Liver (tissue), 3 donors: ENCODE measurements around the gene DMPK.

ENCODE experiments used
- CTCF ChIP-seq: fragments of 150-350 bp; IDR thresholded peaks from 2 replicates; pipeline ENCODE4 v1.5.1; 2017; ENCODE audit warnings: improper control_type of control experiment, low read depth, low read length; ENCODE audit not compliant: missing input control
- FOXA2 ChIP-seq: IDR thresholded peaks from 2 replicates; pipeline ENCODE4 v1.6.1; 2016; ENCODE audit warnings: antibody characterized with exemption
- GABPA ChIP-seq, 2 donors: IDR thresholded peaks in 1 of 2; conservative IDR thresholded peaks in 1 of 2; 2 replicates each; pipeline ENCODE4 v1.6.1; 2016; ENCODE audit warnings: antibody characterized with exemption in 2 of 2, mild to moderate bottlenecking in 1 of 2, moderate library complexity in 1 of 2
- HNF4A ChIP-seq, 2 donors: conservative IDR thresholded peaks; 2 replicates each; pipeline ENCODE4 v1.6.1; 2016; ENCODE audit warnings: antibody characterized with exemption in 2 of 2, mild to moderate bottlenecking in 2 of 2
- MAX ChIP-seq: IDR thresholded peaks from 2 replicates; pipeline ENCODE4 v1.6.1; 2016; ENCODE audit warnings: antibody characterized with exemption
- NR2F2 ChIP-seq: IDR thresholded peaks from 2 replicates; pipeline ENCODE4 v1.6.1; 2016; ENCODE audit warnings: antibody characterized with exemption
- REST ChIP-seq: IDR thresholded peaks from 2 replicates; pipeline ENCODE4 v1.6.1; 2016; ENCODE audit warnings: antibody characterized with exemption, mild to moderate bottlenecking
- RXRA ChIP-seq, 2 donors: IDR thresholded peaks; 2 replicates each; pipeline ENCODE4 v1.6.1; 2017 to 2018; ENCODE audit warnings: antibody characterized with exemption in 2 of 2, mild to moderate bottlenecking in 1 of 2
- SP1 ChIP-seq: IDR thresholded peaks from 2 replicates; pipeline ENCODE4 v1.6.1; 2018; ENCODE audit warnings: antibody characterized with exemption, mild to moderate bottlenecking
- TF ChIP-seq, protein P1 (sequence below): IDR thresholded peaks from 2 replicates; pipeline ENCODE4 v1.6.1; 2016; ENCODE audit warnings: antibody characterized with exemption
- donor health status: healthy.
- donor health status: healthy.

- TF ChIP-seq CTCF (no peak), RXRA (IDR thresholded peaks at IDR 0.05) (no peak), MAX (no peak), FOXA2 (no peak), REST (no peak), NR2F2 (no peak), HNF4A (conservative IDR thresholded peaks at IDR 0.05) (no peak), GABPA (IDR thresholded peaks at IDR 0.05 in 1 of 2, conservative IDR thresholded peaks at IDR 0.05 in 1 of 2) (no peak), SP1 (no peak)
- TF ChIP-seq, protein P1, sequence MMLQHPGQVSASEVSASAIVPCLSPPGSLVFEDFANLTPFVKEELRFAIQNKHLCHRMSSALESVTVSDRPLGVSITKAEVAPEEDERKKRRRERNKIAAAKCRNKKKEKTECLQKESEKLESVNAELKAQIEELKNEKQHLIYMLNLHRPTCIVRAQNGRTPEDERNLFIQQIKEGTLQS = no peak
These were observed 23.4 kb upstream of the DMPK start for GRCh38 chr19:45805719-45806118.
